Natural killer cell (primary cell): Measurements from ENCODE around the gene COL15A1. TPM values are rescaled to one million over a fixed set of nuclear protein-coding genes. Genes with fewer than 3 reads are reported as not detected.

Source experiments
- ATAC-seq, 3 donors: fragments of 150-1000 bp in 2 of 3; fragments of 200-7000 bp in 1 of 3; cut with Tn5 transposase; 1 replicate in 1 of 3; 2 replicates in 2 of 3; pipeline ENCODE4 v1.10.0; 2021; ENCODE audit warnings: mild to moderate bottlenecking in 2 of 3, moderate library complexity in 2 of 3
- DNase-seq, 2 donors: peaks; one replicate each; pipeline versions ENCODE4 v3.0.0 to v3.0.0-alpha.2; 2013 to 2021; ENCODE audit warnings: mixed read lengths in 1 of 2
- H3K27ac ChIP-seq: one replicate; pipeline ENCODE4 v1.5.1; 2013; ENCODE audit warnings: mild to moderate bottlenecking, low read length
- H3K27me3 ChIP-seq: one replicate; pipeline ENCODE4 v1.6.1; 2013; ENCODE audit warnings: low read length; ENCODE audit not compliant: control insufficient read depth, insufficient read depth
- H3K36me3 ChIP-seq: one replicate; pipeline ENCODE4 v1.6.1; 2013; ENCODE audit warnings: low read length; ENCODE audit not compliant: control insufficient read depth, insufficient read depth
- H3K4me1 ChIP-seq: one replicate; pipeline ENCODE4 v1.6.1; 2013; ENCODE audit warnings: low read length; ENCODE audit not compliant: control insufficient read depth, insufficient read depth
- H3K4me3 ChIP-seq: one replicate; pipeline ENCODE4 v1.5.1; 2013; ENCODE audit warnings: low read length
- H3K9me3 ChIP-seq: one replicate; pipeline ENCODE4 v1.6.1; 2013; ENCODE audit warnings: low read length; ENCODE audit not compliant: control insufficient read depth, insufficient read depth
- H3K27ac Mint-ChIP-seq, 2 donors: one replicate each; pipeline ENCODE4 v1.8.0; 2022; ENCODE audit warnings: mild to moderate bottlenecking in 2 of 2, mixed read lengths in 2 of 2, moderate library complexity in 1 of 2
- H3K27me3 Mint-ChIP-seq, 2 donors: one replicate each; pipeline ENCODE4 v1.8.0; 2022; ENCODE audit warnings: low read depth in 2 of 2, mixed read lengths in 2 of 2
- H3K36me3 Mint-ChIP-seq: one replicate; pipeline ENCODE4 v1.8.0; 2022; ENCODE audit warnings: mixed read lengths
- H3K4me1 Mint-ChIP-seq, 2 donors: one replicate each; pipeline ENCODE4 v1.8.0; 2022; ENCODE audit warnings: mixed read lengths in 2 of 2
- H3K4me3 Mint-ChIP-seq: one replicate; pipeline ENCODE4 v1.8.0; 2022; ENCODE audit warnings: mild to moderate bottlenecking, moderate library complexity, mixed read lengths
- H3K9me3 Mint-ChIP-seq, 2 donors: one replicate each; pipeline ENCODE4 v1.8.0; 2022; ENCODE audit warnings: mixed read lengths in 2 of 2
- CTCF ChIP-seq: fragments of 200-600 bp; IDR thresholded peaks from one replicate; pipeline ENCODE4 v1.8.0; 2022; ENCODE audit warnings: antibody characterized with exemption
- WGBS: methylation state at CpG from one replicate; pipeline ENCODE4 v1.1.7; 2013; ENCODE audit warnings: missing lambda C conversion rate; ENCODE audit not compliant: insufficient coverage; 5-methylcytosine and 5-hydroxymethylcytosine counted together
- intact Hi-C: fragments of 100-400 bp; cut with micrococcal nuclease; formaldehyde crosslinking; loops from one replicate; pipeline ENCODE4 v1.14.2; 2022
- total RNA-seq, 4 donors: library from RNA; stranded (reverse); fragments of 120-200 nt in 1 of 4; gene quantifications; one replicate each; pipeline versions ENCODE4 v1.2.3 to v1.2.4, GENCODE V29; 2013 to 2022

The COL15A1 gene
- total RNA-seq, 3 donors from 2014 or later (not counting 1 experiment from before 2014, with no cell fraction given): 0.18 to 0.82 (median 0.19) TPM

DNA sequence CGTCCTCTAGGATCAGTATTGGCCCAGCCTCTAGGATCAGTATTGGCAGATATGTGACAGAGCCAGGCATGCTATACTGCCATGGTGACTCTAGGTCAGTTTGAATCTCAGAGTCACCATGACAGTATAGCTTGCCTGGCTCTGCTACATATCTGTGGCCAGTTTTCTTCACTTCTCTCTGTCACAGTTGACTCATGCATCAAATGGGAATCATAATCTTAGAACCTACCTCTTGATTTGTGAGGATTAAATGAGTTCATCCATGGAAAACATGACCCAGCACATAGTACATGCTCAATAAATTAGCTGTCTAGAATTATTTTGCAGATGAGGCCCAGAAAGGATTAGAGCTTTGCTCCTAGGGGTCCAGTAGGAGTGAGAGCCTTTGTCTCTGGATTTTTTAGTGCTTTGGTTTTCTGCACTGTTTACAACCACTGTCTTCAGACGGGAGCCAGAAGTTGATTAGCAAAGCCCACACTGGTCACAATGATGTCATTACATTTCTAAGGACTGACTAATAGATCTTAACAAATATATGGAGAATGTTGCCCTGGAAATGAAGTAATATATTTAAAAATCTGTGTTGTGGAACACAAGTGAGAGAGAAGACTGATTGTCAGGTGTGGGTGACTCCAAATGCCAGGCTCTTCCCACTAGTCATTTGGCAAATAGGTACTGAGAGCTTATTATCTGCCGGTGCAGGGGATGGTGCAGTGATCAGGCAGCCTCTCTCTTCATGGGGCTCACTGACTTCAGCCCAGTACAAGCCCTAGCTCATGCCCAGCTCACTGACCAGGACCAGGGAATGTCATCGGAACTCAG is 76.0 kb downstream of the COL15A1 start:
- no peak for ATAC-seq
- Mint-ChIP-seq H3K27me3 (peaks cover 0 to 4% of the 10 kb centered on the region in 2 donors), H3K9me3 (no peaks in the 10 kb centered on the region), H3K4me3 (no peak overlapping the region), H3K4me1 (peaks cover 40 to 43% of the 10 kb centered on the region in 2 donors), H3K27ac (no peak overlapping the region), H3K36me3 (no peaks in the 10 kb centered on the region)
- Histone ChIP-seq H3K4me1 (peaks cover 6% of the 10 kb centered on the region), H3K36me3 (no peaks in the 10 kb centered on the region), H3K4me3 (no peak overlapping the region), H3K27ac (no peak overlapping the region), H3K27me3 (no peaks in the 10 kb centered on the region), H3K9me3 (no peaks in the 10 kb centered on the region)
- no peak for DNase-seq
- TF ChIP-seq CTCF: no peak
- intact Hi-C loops: loop anchor here (5.0 kb wide), 1 partner anchor 38 kb away; no protein-coding TSS in a partner anchor
- 92% methylated on average over 4 of the region's 4 CpGs for WGBS

DNA sequence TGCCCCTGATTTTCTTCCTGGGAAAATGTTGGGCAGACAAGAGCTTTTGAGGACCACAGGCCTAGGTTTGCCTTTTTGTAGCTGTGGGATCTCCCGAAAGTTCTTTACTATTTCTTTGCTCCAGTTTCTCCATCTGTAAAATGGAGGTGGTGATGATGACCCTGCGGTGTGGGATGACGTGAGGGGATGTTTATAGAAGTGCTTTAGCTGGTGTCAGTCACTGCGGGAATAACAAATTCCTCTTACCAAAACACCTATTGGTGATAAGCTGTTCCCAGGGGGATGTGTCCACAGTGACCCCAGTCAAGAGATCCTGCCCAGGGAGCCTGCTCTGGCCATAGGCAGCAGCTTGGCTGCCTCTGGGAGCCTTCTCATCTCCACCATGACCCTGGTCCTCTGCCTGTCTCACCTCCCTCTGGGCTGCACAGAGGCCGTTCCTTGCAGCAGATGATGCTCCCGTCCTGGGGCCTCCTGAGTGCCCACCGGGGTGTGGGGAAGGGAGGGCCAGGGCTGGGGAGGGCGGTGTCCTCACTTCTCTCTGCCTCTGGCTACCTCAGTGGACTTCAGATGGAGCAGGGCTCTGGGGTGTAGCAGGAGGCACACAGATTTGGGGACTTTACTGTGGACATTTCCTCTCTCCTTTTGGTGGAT is 77.2 kb downstream of the COL15A1 start:
- Histone ChIP-seq H3K27ac (no peak overlapping the region), H3K4me3 (no peak overlapping the region), H3K27me3 (no peaks in the 10 kb centered on the region), H3K4me1 (peaks cover 6% of the 10 kb centered on the region), H3K9me3 (no peaks in the 10 kb centered on the region), H3K36me3 (no peaks in the 10 kb centered on the region)
- no peaks in the 10 kb centered on the region for H3K36me3 Mint-ChIP-seq
- DNase-seq (no peak), ATAC-seq (no peak)
- H3K27me3 Mint-ChIP-seq: peaks cover 0 to 4% of the 10 kb centered on the region in 2 donors
- WGBS: 95% methylated on average over 8 of the region's 8 CpGs
- H3K4me1 Mint-ChIP-seq: peaks cover 34 to 44% of the 10 kb centered on the region in 2 donors
- no peak for TF ChIP-seq CTCF
- intact Hi-C loops: no loop called here
- no peak overlapping the region for H3K27ac Mint-ChIP-seq
- H3K9me3 Mint-ChIP-seq: no peaks in the 10 kb centered on the region
- H3K4me3 Mint-ChIP-seq: no peak overlapping the region

GRCh38 chr9:99021512-99021911 is 77.8 kb downstream of the COL15A1 start:
- Histone ChIP-seq H3K9me3 (no peaks in the 10 kb centered on the region), H3K27me3 (no peaks in the 10 kb centered on the region), H3K4me1 (peaks cover 6% of the 10 kb centered on the region), H3K4me3 (no peak overlapping the region), H3K27ac (no peak overlapping the region), H3K36me3 (no peaks in the 10 kb centered on the region)
- no peak for ATAC-seq
- Mint-ChIP-seq H3K4me1 (peaks cover 33 to 46% of the 10 kb centered on the region in 2 donors), H3K9me3 (no peaks in the 10 kb centered on the region), H3K36me3 (no peaks in the 10 kb centered on the region), H3K27ac (no peak overlapping the region), H3K4me3 (no peak overlapping the region), H3K27me3 (peaks cover 0 to 5% of the 10 kb centered on the region in 2 donors)
- no peak for TF ChIP-seq CTCF
- intact Hi-C loops: no loop called here
- DNase-seq: no peak
- WGBS: 98% methylated on average over 3 of the region's 3 CpGs
